AG09309 (cell line): ENCODE measurements around the gene GRPR.

ENCODE experiments used
- DNase-seq: peaks from one replicate; pipeline ENCODE4 v3.0.0-alpha.2; 2010; ENCODE audit warnings: low read depth
- H3K4me3 ChIP-seq: 2 replicates; pipeline ENCODE4 v1.5.1; 2011; ENCODE audit warnings: mild to moderate bottlenecking, low read depth, low read length, moderate library complexity; ENCODE audit not compliant: control insufficient read depth
- CTCF ChIP-seq: IDR thresholded peaks from 2 replicates; pipeline ENCODE4 v1.5.1; 2011; ENCODE audit warnings: mild to moderate bottlenecking, low read depth, low read length, inconsistent platforms; ENCODE audit not compliant: insufficient read depth, control insufficient read depth; ENCODE audit errors: missing control alignments

Gene GRPR

DNA sequence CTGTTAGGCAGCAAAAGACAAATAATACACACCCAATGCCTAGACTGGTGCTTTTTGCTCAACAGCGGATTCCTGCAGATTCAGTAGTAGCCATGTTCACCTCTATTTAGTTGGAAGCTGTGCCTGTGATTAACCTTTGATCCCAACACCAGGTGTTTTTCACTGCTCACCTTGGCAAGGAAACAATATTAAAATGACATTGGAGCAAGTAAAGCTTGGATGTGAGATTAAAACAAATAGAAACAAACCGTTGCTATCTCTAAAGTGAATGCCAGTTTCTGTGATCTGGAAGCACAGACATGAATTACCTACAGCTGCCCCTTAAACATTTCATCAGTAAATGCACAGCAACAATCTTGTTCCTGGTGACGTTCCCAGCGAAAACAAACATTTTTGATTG, 79.6 kb downstream of the GRPR start:
- DNase-seq = no peak
- H3K4me3 ChIP-seq = no peak overlapping the region

More for the DNA sequence above, 79.6 kb downstream of the GRPR start:
- TF ChIP-seq CTCF = no peak
